Fibroblast of mammary gland (primary cell): ENCODE data around the gene C1QA.

ENCODE experiments used
- DNase-seq: peaks from one replicate; pipeline ENCODE4 v3.0.0-alpha.2; 2010; ENCODE audit warnings: low read depth
- H3K4me3 ChIP-seq: 2 replicates; pipeline ENCODE4 v1.5.1; 2011; ENCODE audit warnings: low read depth, mild to moderate bottlenecking, low read length, moderate library complexity; ENCODE audit not compliant: control insufficient read depth
- CTCF ChIP-seq: conservative IDR thresholded peaks from 2 replicates; pipeline ENCODE4 v1.5.1; 2011; ENCODE audit warnings: low read depth, low read length, inconsistent platforms; ENCODE audit not compliant: control insufficient read depth, insufficient read depth

C1QA gene

GRCh38 chr1:22626237-22627157 lies 9.9 kb upstream of the C1QA start:
- TF ChIP-seq CTCF = no peak
- no peak overlapping the region for H3K4me3 ChIP-seq
- DNase-seq = no peak

GRCh38 chr1:22627331-22627730 lies 9.1 kb upstream of the C1QA start:
- DNase-seq = no peak
- TF ChIP-seq CTCF = no peak
- H3K4me3 ChIP-seq = no peak overlapping the region

- no peak overlapping the region for H3K4me3 ChIP-seq
- no peak for DNase-seq
- no peak for TF ChIP-seq CTCF
Observed at GRCh38 chr1:22628698-22629444, 7.6 kb upstream of the C1QA start.

GRCh38 chr1:22629886-22630285 lies 6.5 kb upstream of the C1QA start:
- DNase-seq = no peak
- TF ChIP-seq CTCF = no peak
- H3K4me3 ChIP-seq = no peak overlapping the region

- DNase-seq = no peak
- no peak for TF ChIP-seq CTCF
Observed at GRCh38 chr1:22633697-22634463, 2.5 kb upstream of the C1QA start.

GRCh38 chr1:22635436-22635835 lies 992 bp upstream of the C1QA start:
- H3K4me3 ChIP-seq = no peak overlapping the region
- TF ChIP-seq CTCF = no peak
- no peak for DNase-seq

More at GRCh38 chr1:22633697-22634463, 2.5 kb upstream of the C1QA start:
- H3K4me3 ChIP-seq = no peak overlapping the region
